ENCODE measurements around the gene PHLPP1.
"Not testable (repeated sequence)": the region's sequence is repeated elsewhere in the genome, so short reads cannot be mapped to it uniquely, and the experiment has no call there.

The PHLPP1 gene

DNA sequence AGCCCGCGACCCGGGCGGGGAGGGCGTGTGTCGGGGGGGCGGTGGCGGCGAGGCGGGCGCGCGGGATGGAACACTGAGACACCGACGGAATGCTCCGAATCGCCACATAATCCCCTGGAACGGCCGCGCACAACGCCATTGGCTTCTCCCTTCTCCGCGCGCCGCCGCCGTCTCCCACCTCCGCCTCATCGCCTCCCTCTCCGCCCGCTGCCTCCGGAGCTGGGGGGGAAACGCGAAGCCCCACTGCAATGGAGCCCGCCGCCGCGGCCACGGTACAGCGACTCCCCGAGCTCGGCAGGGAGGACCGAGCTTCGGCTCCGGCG lies at the start of gene PHLPP1:
Gene PHLPP1 (plus strand): TSS at position 106 of the 323 bp plus-strand sequence. CDS start 143 bp downstream, at position 249.
- peak in 1 of 2 experiments; percentile 63 for DNase-seq

DNA sequence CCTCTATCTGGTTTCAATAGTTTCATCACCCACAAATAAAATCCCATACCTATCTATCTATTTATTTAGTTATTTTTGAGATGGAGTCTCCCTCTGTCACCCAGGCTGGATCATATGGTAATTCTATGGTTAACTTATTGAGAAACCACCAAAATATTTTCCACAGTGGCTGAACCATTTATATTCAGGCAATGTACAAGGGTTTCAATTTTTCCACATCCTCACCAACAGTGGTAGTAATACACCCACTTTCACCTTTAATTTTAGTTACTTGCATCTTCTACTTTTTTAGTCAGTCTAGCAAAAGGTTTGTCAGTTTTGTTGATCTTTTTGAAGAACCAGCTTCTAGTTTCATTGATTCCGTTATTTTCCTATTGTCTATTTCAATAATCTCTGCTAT lies 46.1 kb upstream of the PHLPP1 start:
- DNase-seq, result no peak

DNA sequence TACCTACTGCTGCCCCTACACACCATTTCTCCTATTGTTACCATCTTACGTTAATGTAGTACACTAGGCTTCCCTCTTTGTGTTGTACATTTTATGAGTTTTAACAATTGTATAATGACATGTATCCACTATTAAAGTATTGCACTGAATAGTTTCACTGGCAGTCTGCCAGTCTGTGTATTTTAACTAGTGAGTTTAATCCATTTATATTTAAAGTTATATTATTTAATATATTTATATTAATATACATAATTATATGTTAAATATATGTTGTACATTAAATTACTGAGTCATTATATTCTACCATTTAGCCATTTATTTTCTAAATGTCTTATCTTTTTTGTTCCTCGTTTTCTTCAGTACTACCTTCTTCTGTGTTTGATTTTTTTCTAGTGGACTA lies 44.8 kb upstream of the PHLPP1 start:
- no peak for DNase-seq

DNA sequence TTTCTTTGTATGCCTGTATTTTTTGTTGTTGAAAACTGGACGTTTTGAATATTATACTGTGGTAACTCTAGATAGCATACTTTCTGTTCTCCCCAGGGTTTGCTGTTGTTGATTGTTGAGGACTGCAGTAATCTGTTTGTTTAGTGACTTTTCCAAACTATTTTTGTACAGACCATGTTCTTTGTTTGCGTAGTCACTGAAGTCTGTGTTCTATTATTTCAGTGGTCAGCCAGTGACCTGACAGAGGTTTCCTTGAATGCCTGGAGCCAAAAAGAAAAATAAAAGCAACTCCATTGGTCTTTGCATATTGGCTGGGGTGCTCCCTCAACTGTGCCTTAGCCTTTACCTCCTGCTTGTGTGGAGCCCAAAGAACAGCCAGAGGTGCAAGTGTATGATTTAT lies 42.7 kb upstream of the PHLPP1 start:
- no peak for DNase-seq

DNA sequence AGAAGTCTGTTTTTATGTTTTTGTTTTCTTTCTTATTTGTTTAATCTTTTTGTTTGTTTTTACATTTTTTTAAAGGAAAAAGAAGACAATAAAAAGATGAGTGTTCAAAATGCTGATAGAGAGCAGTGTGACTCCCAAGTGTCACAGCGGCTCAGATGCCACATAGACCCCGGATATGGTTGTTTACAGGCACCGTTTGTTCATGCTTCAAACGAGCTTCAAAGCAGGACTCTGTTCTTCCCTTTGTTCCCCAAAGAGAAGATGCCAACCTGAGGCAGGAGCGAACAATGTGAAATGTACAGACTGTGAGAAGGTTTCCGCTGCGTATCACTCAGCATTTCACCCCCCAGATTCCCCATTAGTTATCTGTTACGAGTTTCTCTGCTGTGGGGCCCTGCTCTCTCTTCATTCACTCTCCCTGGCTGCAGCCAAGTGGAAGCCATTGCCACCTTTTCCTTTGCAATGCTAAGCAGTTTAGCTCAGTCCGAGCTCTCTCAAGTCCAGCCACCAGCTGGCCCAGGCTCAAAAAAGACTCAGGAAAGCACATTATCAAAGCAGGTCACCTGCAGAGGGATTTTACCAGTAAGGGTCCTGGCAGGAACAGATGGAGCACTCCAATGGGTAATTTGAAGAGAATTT lies 36.4 kb upstream of the PHLPP1 start:
- no peak for DNase-seq

DNA sequence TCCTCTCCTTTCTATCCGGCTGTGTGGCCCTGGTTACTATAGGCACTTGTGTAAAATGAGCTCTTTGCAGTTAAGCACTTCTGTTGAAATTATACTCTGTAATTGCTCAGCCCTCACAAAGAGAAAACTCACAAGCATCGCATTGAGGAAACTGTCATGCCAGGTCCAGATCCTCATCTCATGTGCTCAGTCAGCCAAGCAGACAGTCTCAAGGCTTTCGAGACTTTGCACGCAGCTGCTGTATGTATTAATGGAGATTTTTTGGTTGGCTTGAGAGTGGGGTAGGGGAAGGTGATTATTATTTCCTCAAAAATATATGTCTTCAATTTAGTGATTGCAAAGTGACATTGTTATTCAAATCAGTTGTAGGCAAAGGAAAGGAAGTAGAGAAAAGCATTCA lies 33.0 kb upstream of the PHLPP1 start:
- peak; percentile 22 to 66 for DNase-seq

DNA sequence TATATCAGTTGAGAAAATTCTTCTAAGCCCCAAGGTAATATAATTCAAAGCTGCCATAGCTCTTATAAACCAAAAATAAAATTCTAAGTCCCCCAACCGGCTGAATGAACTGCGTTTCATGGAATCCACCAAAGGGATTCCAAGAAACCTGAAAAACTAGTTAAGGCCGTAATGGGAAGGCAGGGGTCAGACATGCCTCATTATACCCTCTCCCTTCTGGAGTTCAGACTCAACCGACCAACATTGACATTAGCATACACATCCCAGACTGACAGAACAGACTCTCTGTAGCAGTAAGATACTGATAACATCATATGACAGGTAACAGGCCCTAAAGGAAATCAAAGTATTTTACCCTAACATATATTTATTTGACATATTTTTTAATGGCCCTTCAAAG lies 31.4 kb upstream of the PHLPP1 start:
- no peak for DNase-seq

DNA sequence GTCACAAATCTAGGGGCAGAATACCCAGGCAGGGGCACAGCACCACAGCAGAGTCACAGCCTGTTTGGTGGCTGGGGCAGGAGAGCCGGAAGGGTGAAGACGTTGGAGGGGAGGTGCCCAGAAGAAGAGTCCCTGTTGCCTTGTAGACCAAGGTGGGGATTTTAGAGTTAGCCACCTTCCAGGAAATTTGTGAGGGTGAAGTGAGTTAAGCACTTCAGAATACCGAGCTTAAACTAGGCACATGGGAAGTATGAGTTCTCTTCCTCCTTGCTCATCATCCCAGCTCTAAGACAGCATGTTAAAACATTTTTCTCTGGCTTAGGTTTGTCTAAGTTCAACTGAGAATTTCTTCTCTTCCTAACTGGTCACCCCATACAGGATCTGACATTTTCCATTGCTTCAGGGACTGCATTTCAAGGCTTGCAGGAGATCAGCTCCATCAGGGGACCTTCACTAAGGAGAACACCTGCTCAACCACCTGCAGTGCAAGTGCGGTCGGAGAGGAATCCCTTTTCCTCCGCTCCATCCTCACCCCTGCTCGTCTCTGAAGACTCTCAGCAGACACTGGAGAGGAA lies 26.5 kb upstream of the PHLPP1 start:
- no peak for DNase-seq

DNA sequence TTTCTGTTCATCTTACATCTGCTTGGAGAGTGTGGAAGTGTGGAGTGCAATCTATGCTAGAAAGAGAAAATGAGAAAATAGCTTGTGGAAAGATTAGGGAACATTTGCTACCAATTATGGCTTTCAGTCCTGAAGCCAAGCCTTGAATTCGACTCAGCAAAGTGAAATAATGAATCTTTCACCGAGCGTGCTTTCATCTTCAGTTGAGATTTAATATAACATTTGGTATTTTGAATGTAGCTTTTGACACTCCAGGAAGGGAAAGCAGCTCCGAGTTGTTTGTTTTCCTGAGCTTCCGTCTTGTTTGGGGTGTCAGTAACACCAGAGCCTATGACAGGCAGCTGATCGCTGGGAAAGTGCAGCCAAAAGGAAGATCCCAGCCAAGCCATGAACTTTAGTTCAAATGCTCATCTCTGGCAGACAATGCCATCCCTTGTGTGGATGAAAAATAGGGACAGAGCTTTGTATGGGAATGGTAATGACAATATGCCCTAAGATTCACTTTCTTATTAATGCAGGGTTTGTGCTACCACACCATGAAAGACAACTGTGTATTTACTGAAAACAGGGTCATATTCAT lies 25.0 kb upstream of the PHLPP1 start:
- DNase-seq, result no peak

DNA sequence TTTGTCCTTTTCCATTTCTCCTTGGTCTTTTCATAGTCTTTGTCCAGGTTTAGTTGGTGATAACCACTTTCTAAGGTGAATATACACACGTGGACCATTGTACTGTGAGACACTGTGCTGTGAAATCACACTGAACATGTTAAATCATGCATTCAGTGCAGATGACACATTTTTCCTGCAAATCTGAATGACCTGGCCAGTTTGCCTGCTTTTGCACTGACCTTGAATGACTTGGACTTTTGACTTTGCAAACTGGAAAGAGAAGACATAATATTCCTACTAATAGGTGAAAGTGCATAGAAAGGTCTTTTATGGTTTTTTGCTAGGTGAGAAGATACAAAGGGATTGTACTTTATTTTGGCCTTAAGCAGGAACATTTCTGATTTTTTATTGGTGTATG lies 21.7 kb upstream of the PHLPP1 start:
- DNase-seq, result no peak

DNA sequence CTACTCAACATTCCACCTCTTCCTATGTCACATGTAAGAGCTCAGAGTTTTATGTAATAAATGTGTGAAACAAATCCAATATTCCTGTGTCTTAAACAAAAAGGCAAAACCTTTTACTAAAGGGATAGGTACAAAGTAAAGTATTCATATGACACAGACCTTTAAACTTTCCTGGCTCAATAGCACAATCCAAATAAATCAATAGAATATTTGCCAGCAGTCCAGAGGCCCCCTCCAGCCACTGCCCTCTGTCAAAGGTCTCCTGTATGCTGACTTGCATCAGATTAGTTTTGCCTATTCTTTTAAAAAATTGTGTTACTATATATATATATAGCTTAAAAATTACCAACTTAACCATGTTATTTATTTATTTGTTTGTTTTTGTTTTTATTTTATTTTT lies 17.7 kb upstream of the PHLPP1 start:
- DNase-seq, result no peak

DNA sequence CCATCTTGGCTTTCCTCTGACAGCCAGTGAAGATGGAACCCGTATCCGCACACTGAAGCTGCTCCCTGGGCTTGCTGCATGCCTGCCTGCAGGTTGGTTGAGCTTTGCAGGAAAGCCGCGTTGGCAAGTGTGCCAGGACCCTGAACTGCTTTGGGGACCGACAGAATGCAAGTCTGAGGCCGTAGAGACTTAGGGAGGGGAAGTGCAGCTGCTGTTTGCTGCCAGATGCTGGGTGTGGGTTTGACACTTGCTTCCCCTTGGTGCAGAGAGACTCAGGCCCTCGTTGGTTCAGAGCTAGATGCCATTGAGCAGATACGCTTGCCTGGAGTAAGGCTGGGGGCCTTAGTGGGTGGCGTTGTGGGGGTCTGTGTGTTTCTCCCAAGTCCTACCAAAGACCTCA lies 13.1 kb upstream of the PHLPP1 start:
- DNase-seq, result no peak

DNA sequence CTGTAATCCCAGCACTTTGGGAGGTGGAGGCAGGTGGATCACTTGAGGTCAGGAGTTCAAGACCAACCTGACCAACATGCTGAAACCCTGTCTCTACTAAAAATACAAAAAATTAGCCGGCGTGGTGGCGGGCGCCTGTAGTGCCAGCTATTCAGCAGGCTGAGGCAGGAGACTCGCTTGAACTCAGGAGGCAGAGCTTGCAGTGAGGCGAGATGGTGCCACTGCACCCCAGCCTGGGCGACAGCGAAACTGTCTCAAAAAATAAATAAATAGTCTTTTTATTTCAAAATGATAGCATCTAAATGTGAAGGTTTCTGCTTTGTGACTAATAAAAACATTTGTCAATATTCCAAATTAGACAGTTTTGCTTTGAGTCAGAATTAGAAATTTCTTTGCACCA lies 8.5 kb upstream of the PHLPP1 start:
- DNase-seq, result not testable (repeated sequence)

DNA sequence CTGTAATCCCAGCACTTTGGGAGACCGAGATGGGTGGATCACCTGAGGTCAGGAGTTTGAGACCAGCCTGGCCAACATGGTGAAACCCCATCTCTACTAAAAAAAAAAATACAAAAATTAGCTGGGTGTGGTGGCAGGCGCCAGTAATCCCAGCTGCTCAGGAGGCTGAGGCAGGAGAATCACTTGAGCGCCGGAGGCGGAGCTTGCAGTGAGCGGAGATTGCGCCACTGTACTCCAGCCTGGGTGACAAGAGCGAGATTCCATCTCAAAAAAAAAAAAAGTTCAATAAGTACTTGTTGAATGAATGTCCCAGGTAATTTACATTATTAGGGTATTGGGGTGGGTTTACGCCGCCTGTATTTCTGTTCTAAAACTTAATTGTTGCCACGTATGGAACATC lies 5.4 kb upstream of the PHLPP1 start:
- not testable (repeated sequence) for DNase-seq

DNA sequence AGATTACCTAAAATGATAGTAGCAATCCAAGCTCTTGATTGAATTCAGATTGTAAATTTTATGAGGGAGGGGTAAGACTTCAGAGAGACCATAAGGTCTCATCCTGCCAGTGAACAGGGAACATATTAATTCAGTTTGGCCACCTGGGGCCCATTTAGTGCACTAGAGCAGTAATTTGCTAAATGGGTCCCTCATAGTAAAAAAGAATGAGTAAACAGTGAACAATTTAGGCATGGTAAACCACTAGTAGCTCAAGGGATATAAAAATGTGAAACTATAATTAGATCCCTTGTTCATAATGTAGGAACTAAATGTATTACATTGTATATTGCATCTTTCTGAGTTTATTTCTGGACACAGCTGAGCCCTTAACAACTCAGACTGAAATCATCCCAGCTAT lies 4.9 kb upstream of the PHLPP1 start:
- DNase-seq, result peak; percentile 12 to 53

DNA sequence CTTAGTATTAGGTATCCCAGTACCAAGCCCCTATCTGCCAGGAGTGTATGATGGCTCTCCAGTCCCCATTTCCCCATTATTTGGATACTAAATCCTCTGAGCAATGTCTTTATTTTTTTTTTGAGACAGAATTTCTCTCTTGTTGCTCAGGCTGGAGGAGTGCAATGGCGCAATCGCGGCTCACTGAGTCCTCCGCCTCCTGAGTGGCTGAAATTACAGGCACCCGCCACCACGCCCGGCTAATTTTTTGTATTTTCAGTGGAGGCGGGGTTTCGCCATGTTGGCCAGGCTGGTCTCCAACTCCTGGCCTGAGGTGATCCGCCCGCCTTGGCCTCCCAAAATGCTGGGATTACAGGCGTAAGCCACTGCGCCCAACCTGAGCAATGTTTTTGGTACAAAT lies 3.6 kb upstream of the PHLPP1 start:
- DNase-seq, result no peak

DNA sequence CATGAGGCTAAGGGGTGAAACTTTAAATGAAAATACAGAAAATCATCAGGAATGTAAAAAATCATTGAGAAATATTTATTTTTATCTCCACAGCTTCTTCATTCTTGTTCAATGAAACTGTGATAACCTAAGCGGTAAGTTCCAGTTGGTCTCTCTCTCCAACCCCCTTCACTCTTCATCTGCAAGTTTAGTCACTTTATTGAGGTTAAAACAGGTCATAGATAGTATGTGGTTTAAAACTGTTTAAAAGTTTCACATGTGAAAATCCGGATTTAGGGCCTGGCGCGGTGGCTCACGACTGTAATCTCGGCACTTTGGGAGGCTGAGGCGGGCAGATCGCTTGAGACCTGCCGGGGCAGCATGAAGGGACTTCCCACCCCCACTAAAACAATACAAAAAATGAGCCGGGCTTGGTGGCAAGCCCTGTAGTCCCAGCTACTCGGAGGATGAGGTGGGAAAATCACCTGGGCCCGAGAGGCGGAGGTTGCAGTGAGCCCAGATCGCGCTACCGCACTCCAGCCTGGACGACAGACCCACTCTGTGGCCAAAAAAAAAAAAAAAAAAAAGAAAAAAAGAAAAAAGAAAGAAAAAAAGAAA lies 1.6 kb upstream of the PHLPP1 start:
- DNase-seq, result no peak

DNA sequence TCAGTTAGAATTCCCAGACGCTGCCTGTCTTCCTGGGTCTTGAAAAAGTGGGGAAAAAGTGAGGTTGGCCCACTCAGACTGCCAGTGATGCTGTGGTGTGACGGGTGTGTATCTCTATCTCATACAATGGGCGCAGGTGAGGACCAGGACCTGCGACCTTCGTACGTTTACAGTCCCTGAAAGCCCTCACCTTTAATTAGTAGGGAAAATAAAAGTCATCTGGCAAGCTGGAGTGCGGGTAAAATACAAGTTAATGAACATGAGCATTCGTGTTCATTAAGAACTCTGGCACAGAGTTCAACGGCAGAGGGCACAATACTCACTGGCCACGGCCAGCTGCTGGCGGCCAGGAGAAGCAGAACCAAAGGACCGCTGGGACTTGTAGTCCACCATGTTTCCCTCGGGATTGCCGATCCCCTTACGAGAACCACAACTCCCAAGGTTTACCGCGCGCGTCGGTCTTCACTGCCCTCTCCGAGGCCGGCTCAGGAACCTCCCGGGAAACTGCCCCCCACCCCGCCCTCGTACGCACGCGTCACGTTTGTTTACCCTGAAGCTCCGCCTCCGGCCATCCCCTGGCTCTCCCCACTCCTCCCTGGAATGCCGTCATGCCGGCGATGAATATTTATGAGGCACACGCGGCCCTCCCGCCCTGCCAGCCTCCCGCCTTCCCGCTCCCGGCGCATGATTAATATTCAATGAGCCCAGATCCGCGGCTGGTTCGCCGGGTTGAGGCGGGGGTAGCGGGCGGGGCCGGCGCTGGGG lies 488 bp upstream of the PHLPP1 start:
- DNase-seq, result peak; percentile 91 to 97

DNA sequence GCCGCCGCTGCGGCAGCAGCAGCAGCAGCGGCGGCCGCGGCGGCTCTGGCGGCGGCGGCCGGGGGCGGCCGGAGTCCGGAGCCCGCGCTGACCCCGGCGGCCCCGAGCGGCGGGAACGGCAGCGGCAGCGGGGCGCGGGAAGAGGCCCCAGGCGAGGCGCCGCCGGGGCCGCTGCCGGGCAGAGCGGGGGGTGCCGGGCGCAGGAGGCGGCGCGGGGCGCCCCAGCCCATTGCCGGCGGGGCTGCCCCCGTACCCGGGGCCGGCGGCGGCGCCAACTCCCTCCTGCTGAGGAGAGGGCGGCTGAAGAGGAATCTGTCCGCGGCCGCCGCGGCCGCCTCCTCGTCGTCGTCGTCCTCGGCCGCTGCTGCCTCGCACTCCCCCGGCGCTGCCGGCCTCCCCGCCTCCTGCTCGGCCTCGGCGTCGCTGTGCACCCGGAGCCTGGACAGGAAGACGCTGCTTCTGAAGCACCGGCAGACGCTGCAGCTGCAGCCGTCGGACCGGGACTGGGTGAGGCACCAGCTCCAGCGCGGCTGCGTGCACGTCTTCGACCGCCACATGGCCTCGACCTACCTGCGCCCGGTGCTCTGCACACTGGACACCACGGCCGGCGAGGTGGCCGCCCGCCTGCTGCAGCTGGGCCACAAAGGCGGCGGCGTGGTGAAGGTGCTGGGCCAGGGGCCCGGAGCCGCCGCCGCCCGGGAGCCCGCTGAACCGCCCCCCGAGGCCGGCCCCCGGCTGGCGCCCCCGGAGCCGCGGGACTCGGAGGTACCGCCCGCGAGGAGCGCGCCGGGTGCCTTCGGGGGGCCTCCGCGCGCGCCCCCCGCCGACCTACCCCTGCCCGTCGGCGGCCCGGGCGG lies 646 bp downstream of the PHLPP1 start:
- peak in 1 of 2 experiments; percentile 24 for DNase-seq

DNA sequence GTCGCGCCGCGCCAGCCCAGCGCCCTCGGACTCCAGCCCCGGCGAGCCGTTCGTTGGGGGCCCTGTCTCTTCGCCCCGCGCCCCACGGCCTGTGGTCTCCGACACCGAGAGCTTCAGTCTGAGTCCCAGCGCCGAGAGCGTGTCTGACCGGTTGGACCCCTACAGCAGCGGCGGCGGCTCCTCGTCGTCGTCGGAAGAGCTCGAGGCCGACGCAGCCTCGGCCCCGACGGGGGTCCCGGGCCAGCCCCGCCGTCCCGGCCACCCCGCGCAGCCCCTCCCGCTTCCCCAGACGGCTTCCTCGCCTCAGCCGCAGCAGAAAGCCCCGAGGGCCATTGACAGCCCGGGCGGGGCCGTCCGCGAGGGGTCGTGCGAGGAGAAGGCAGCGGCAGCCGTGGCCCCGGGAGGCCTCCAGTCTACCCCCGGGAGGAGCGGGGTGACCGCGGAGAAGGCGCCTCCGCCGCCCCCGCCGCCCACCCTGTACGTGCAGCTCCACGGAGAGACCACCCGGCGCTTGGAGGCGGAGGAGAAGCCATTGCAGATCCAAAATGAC lies 1.4 kb downstream of the PHLPP1 start:
- no peak for DNase-seq

DNA sequence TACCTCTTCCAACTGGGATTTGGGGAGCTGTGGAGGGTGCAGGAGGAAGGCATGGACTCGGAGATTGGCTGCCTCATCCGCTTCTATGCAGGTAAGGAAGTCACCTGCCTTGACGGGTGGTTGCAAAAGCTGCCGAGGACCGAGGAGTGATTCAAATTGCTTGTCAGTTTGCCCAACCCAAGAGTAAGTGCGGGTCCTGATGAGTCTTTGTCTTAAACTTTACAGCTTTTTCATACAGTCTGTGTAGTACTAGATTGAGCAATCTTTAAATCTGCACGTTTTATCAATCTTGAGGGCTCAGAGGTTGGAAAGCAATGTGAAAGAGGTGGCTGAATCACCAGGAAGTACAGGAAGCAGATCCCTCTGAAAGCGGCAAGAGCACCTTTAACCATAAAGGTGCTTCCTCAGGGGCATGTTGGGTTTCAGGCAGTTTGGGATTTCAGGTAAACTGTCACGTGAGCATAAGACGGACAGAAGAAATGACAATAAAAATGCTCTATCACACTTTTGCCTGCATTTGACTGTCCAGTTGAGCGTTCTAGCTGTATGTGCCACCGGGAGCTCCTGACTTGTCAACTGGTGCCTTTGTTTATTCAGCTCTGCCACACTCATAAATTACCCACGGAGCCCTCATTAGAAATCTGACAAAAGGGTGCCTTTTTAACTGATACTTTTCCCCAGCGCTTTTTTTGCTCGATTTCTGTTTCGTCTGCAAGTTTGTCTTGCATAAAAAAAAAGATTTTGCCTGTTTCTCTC lies 2.0 kb downstream of the PHLPP1 start:
- DNase-seq, result peak in 1 of 2 experiments; percentile 19

Data from NCI-H187 (cell line).